ENCODE data around the gene TFPI. TPM values are rescaled to one million over a fixed set of nuclear protein-coding genes. Genes with fewer than 3 reads are reported as not detected.

The TFPI gene
- total and polyA plus RNA-seq, 4 experiments from 2014 or later, result not detected

DNA sequence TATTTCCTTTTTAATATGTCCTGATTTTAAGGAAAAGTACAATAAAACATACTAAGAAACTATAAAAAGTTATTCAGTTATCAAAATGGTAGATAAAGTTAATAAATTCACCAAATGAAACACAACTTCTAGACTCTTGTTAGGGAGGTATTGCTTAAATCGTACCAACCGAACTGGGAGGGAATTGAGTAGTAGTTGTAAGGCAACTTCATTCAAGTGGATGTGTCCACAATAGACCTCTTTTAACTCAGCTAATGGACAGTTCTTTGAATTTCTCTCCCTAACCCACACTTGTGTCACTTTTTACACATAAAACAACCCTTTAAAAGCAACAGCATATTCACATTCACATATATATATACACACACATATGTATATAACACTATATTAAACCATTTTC is 57.1 kb downstream of the TFPI start:
- Mint-ChIP-seq H3K4me3 (no peak overlapping the region), H3K9me3 (peaks cover 0 to 3% (median 0%) of the 10 kb centered on the region in 8 donors), H3K4me1 (no peaks in the 10 kb centered on the region), H3K27me3 (no peaks in the 10 kb centered on the region), H3K36me3 (no peaks in the 10 kb centered on the region), H3K27ac (no peak overlapping the region)
- no peaks in the 10 kb centered on the region for H3K36me3 ChIP-seq (ENCODE audit: insufficient read depth, low read length)
- no peaks in the 10 kb centered on the region for H3K4me1 ChIP-seq (ENCODE audit: insufficient read depth, low read length)
- POLR2A ChIA-PET (ENCODE audit: partially characterized antibody), result no interaction called here
- intact Hi-C loops (cut with micrococcal nuclease), result no loop called here
- H3K4me3 ChIP-seq (ENCODE audit: low read length in 2 of 2), result no peak overlapping the region
- no peaks in the 10 kb centered on the region for H3K9me3 ChIP-seq (ENCODE audit: control insufficient read depth in 1 of 2, low read length in 2 of 2)
- CTCF ChIA-PET (ENCODE audit: partially characterized antibody), result no interaction called here
- no peak for DNase-seq
- H3K27ac ChIP-seq (ENCODE audit: low read depth, low read length), result no peak overlapping the region
- H3K27me3 ChIP-seq (ENCODE audit: insufficient read depth, low read length), result no peaks in the 10 kb centered on the region

DNA sequence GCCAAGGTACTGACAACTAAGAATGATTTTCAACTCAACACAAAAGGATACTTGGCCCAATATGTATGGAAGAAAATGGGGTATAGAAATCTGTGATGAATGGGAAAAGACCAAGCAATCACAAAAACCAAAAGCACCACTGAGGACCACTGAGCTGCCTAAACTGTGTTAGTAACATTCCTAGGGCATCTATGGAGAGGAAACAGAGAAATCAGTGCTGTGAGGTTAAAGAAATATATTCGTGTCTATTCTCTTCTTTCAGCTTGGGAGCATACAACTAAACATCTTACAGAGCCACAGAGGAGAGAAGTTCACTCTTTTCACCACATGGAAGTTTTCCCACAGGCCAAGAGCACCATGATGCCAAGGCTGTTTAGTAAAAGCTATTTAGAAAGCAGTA is 58.9 kb downstream of the TFPI start:
- CTCF ChIA-PET (ENCODE audit: partially characterized antibody), result no interaction called here
- H3K27me3 ChIP-seq (ENCODE audit: insufficient read depth, low read length), result no peaks in the 10 kb centered on the region
- intact Hi-C loops (cut with micrococcal nuclease), result no loop called here
- H3K4me1 Mint-ChIP-seq, result no peaks in the 10 kb centered on the region
- no peaks in the 10 kb centered on the region for H3K36me3 Mint-ChIP-seq
- DNase-seq, result no peak
- no peaks in the 10 kb centered on the region for H3K36me3 ChIP-seq (ENCODE audit: insufficient read depth, low read length)
- peaks cover 0 to 3% (median 0%) of the 10 kb centered on the region in 8 donors for H3K9me3 Mint-ChIP-seq
- H3K27ac ChIP-seq (ENCODE audit: low read depth, low read length), result no peak overlapping the region
- POLR2A ChIA-PET (ENCODE audit: partially characterized antibody), result no interaction called here
- no peaks in the 10 kb centered on the region for H3K9me3 ChIP-seq (ENCODE audit: control insufficient read depth in 1 of 2, low read length in 2 of 2)
- H3K4me3 ChIP-seq (ENCODE audit: low read length in 2 of 2), result no peak overlapping the region
- no peaks in the 10 kb centered on the region for H3K4me1 ChIP-seq (ENCODE audit: insufficient read depth, low read length)
- no peaks in the 10 kb centered on the region for H3K27me3 Mint-ChIP-seq
- H3K27ac Mint-ChIP-seq, result no peak overlapping the region
- H3K4me3 Mint-ChIP-seq, result no peak overlapping the region

DNA sequence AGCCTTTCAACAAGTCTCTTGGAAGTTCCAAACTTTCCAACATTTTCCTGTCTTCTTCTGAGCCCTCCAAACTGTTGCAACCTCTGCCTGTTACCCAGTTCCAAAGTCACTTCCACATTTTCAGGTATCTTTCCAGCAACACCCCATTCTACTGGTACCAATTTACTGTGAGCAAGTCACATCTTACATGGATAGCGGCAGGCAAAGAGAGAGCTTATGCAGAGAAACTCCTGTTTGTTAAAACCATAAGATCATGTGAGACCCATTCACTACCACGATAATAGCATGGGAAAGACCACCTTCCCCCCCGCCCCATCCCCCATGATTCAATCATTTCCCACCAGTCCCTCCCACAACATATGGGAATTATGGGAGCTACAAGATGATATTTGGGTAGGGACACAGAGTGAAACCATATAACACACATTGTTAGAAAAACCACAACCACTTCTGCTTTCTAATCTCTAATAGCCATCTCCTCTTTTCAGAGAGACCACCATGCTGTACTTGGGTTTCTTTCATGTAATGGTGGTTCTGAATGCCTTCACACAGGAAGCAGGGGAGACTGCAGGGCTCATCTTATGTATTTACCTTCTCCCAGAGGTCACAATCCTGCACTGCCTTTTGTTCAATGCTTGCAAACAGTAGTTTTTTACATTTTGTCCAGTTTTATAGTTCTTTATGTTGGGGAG is 60.2 kb downstream of the TFPI start:
- Mint-ChIP-seq H3K36me3 (no peaks in the 10 kb centered on the region), H3K4me3 (no peak overlapping the region), H3K27ac (no peak overlapping the region), H3K27me3 (no peaks in the 10 kb centered on the region), H3K9me3 (peaks cover 0 to 3% (median 0%) of the 10 kb centered on the region in 8 donors), H3K4me1 (no peaks in the 10 kb centered on the region)
- Histone ChIP-seq H3K4me3 (ENCODE audit: low read length in 2 of 2) (no peak overlapping the region), H3K27ac (ENCODE audit: low read depth, low read length) (no peak overlapping the region), H3K36me3 (ENCODE audit: insufficient read depth, low read length) (no peaks in the 10 kb centered on the region), H3K27me3 (ENCODE audit: insufficient read depth, low read length) (no peaks in the 10 kb centered on the region), H3K4me1 (ENCODE audit: insufficient read depth, low read length) (no peaks in the 10 kb centered on the region), H3K9me3 (ENCODE audit: control insufficient read depth in 1 of 2, low read length in 2 of 2) (no peaks in the 10 kb centered on the region)
- intact Hi-C loops (cut with micrococcal nuclease), result no loop called here
- ChIA-PET CTCF (ENCODE audit: partially characterized antibody) (no interaction called here), POLR2A (ENCODE audit: partially characterized antibody) (no interaction called here)
- DNase-seq, result no peak

DNA sequence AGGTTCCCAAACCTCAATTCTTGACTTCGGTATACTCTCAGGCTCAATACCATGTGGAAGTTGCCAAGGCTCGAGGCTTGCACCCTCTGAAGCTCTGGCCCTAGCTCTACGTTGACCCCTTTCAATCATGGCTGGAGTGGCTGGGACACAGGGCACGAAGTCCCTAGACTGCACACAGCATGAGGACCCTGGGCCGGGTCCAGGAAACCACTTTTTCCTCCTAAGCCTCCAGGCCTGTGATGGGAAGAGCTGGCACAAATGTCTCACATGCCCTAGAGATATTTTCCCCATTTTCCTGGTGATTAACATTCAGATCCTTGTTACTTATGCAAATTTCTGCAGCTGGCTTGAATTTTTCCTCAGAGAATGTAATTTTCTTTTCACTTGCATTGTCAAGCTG is 61.1 kb downstream of the TFPI start:
- Histone ChIP-seq H3K4me3 (ENCODE audit: low read length in 2 of 2) (no peak overlapping the region), H3K9me3 (ENCODE audit: control insufficient read depth in 1 of 2, low read length in 2 of 2) (no peaks in the 10 kb centered on the region), H3K4me1 (ENCODE audit: insufficient read depth, low read length) (no peaks in the 10 kb centered on the region), H3K36me3 (ENCODE audit: insufficient read depth, low read length) (no peaks in the 10 kb centered on the region), H3K27ac (ENCODE audit: low read depth, low read length) (no peak overlapping the region), H3K27me3 (ENCODE audit: insufficient read depth, low read length) (no peaks in the 10 kb centered on the region)
- Mint-ChIP-seq H3K4me1 (peaks cover 0 to 1% (median under 1%) of the 10 kb centered on the region in 4 donors), H3K4me3 (no peak overlapping the region), H3K9me3 (peaks cover 0 to 3% (median 0%) of the 10 kb centered on the region in 8 donors), H3K36me3 (no peaks in the 10 kb centered on the region), H3K27ac (no peak overlapping the region), H3K27me3 (no peaks in the 10 kb centered on the region)
- ChIA-PET POLR2A (ENCODE audit: partially characterized antibody) (no interaction called here), CTCF (ENCODE audit: partially characterized antibody) (no interaction called here)
- intact Hi-C loops (cut with micrococcal nuclease), result no loop called here
- no peak for DNase-seq

DNA sequence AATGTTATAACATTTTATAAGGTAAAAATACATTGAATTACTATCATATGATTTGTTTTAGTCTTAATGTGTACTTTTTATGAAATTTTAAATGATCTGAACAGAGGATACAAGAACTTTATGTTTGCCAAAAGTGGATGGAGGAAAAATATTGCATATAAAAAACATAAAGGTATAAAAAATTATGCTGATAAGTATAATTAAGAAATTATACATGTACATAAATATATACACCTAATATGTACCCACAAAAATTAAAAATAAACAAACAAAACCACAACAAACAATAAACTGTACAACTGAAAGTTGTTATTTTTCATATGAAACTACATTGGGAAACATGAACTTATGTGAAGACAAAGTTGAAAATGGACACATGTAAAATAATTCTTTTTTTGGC is 68.0 kb downstream of the TFPI start:
- H3K4me3 ChIP-seq (ENCODE audit: low read length in 2 of 2), result no peak overlapping the region
- ChIA-PET CTCF (ENCODE audit: partially characterized antibody) (no interaction called here), POLR2A (ENCODE audit: partially characterized antibody) (no interaction called here)
- no peaks in the 10 kb centered on the region for H3K4me1 ChIP-seq (ENCODE audit: insufficient read depth, low read length)
- Mint-ChIP-seq H3K27ac (no peak overlapping the region), H3K9me3 (no peaks in the 10 kb centered on the region), H3K4me3 (no peak overlapping the region), H3K36me3 (no peaks in the 10 kb centered on the region), H3K27me3 (no peaks in the 10 kb centered on the region), H3K4me1 (peaks cover 0 to 1% (median under 1%) of the 10 kb centered on the region in 4 donors)
- H3K36me3 ChIP-seq (ENCODE audit: insufficient read depth, low read length), result no peaks in the 10 kb centered on the region
- intact Hi-C loops (cut with micrococcal nuclease), result no loop called here
- no peak for DNase-seq
- H3K27me3 ChIP-seq (ENCODE audit: insufficient read depth, low read length), result no peaks in the 10 kb centered on the region
- no peaks in the 10 kb centered on the region for H3K9me3 ChIP-seq (ENCODE audit: control insufficient read depth in 1 of 2, low read length in 2 of 2)
- no peak overlapping the region for H3K27ac ChIP-seq (ENCODE audit: low read depth, low read length)

DNA sequence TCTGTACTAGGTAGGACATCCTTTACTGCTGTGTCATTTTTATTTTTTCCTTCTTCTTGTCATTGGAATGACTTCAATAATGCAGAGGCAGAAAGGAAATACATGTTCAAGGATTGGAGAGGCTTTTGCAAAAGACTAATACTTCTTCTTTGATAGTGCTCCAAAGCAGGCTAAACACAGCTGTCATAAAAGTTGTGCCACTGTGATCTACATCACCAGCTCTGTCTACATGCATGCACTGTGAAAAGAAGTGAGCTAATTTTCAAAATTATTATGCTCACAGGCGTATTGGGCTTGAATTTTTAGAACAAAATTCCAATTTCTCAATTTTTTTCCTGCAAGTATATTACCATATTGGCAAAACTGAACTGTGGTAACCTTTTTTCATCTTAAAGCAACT is 68.7 kb downstream of the TFPI start:
- Histone ChIP-seq H3K27ac (ENCODE audit: low read depth, low read length) (no peak overlapping the region), H3K27me3 (ENCODE audit: insufficient read depth, low read length) (no peaks in the 10 kb centered on the region), H3K4me1 (ENCODE audit: insufficient read depth, low read length) (no peaks in the 10 kb centered on the region), H3K4me3 (ENCODE audit: low read length in 2 of 2) (no peak overlapping the region), H3K36me3 (ENCODE audit: insufficient read depth, low read length) (no peaks in the 10 kb centered on the region), H3K9me3 (ENCODE audit: control insufficient read depth in 1 of 2, low read length in 2 of 2) (no peaks in the 10 kb centered on the region)
- POLR2A ChIA-PET (ENCODE audit: partially characterized antibody), result no interaction called here
- no peak overlapping the region for H3K27ac Mint-ChIP-seq
- intact Hi-C loops (cut with micrococcal nuclease), result no loop called here
- DNase-seq, result no peak
- H3K27me3 Mint-ChIP-seq, result no peaks in the 10 kb centered on the region
- H3K9me3 Mint-ChIP-seq, result no peaks in the 10 kb centered on the region
- H3K36me3 Mint-ChIP-seq, result no peaks in the 10 kb centered on the region
- CTCF ChIA-PET (ENCODE audit: partially characterized antibody), result no interaction called here
- H3K4me3 Mint-ChIP-seq, result no peak overlapping the region
- H3K4me1 Mint-ChIP-seq, result peaks cover 0 to 1% (median under 1%) of the 10 kb centered on the region in 4 donors

DNA sequence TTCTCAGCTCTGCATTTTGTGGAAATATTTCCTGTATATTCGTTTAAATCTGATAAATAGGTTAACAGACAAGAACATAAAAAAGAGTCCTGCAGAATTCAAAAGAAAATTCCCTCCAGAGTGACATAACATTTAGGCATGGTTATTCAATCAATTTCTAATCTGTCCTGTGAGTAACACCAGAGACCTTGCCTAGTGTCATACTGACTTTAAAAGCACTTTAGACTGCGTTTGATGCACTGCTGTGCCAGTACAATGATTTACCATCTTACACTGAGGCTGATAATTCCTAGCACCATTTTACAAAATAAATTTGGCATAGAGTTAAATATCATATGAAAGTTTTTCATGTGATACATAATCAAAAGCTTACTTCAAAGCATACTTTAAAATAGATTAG is 70.7 kb downstream of the TFPI start:
- Mint-ChIP-seq H3K4me3 (no peak overlapping the region), H3K36me3 (no peaks in the 10 kb centered on the region), H3K27ac (no peak overlapping the region), H3K27me3 (no peaks in the 10 kb centered on the region), H3K9me3 (no peaks in the 10 kb centered on the region), H3K4me1 (no peaks in the 10 kb centered on the region)
- H3K36me3 ChIP-seq (ENCODE audit: insufficient read depth, low read length), result no peaks in the 10 kb centered on the region
- no peak overlapping the region for H3K27ac ChIP-seq (ENCODE audit: low read depth, low read length)
- no peaks in the 10 kb centered on the region for H3K4me1 ChIP-seq (ENCODE audit: insufficient read depth, low read length)
- intact Hi-C loops (cut with micrococcal nuclease), result no loop called here
- H3K27me3 ChIP-seq (ENCODE audit: insufficient read depth, low read length), result no peaks in the 10 kb centered on the region
- ChIA-PET CTCF (ENCODE audit: partially characterized antibody) (no interaction called here), POLR2A (ENCODE audit: partially characterized antibody) (no interaction called here)
- H3K9me3 ChIP-seq (ENCODE audit: control insufficient read depth in 1 of 2, low read length in 2 of 2), result no peaks in the 10 kb centered on the region
- H3K4me3 ChIP-seq (ENCODE audit: low read length in 2 of 2), result no peak overlapping the region
- no peak for DNase-seq

DNA sequence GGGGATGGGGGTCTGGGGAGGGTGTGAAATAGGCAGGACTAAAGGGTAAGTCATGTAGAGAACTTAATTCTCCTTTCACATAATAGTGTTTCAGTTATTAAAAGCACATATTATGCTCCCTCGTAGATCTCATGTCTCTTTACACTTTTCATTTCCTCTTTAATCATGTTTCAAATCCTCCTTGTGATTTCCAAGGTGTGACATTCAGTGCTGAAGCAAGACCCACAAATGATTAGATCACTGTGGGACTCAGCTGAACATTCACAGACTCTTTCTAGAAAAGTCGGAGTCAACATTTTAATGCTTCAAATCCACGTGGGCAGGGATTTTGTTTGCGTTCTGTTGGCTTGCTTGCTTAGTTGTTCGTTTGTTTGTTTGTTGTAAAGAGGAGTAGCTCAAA is 71.4 kb downstream of the TFPI start:
- Mint-ChIP-seq H3K4me3 (no peak overlapping the region), H3K9me3 (no peaks in the 10 kb centered on the region), H3K4me1 (no peaks in the 10 kb centered on the region), H3K27me3 (no peaks in the 10 kb centered on the region), H3K36me3 (no peaks in the 10 kb centered on the region), H3K27ac (no peak overlapping the region)
- intact Hi-C loops (cut with micrococcal nuclease), result no loop called here
- no peaks in the 10 kb centered on the region for H3K36me3 ChIP-seq (ENCODE audit: insufficient read depth, low read length)
- no peaks in the 10 kb centered on the region for H3K9me3 ChIP-seq (ENCODE audit: control insufficient read depth in 1 of 2, low read length in 2 of 2)
- no peak overlapping the region for H3K27ac ChIP-seq (ENCODE audit: low read depth, low read length)
- no peaks in the 10 kb centered on the region for H3K27me3 ChIP-seq (ENCODE audit: insufficient read depth, low read length)
- H3K4me1 ChIP-seq (ENCODE audit: insufficient read depth, low read length), result no peaks in the 10 kb centered on the region
- ChIA-PET POLR2A (ENCODE audit: partially characterized antibody) (no interaction called here), CTCF (ENCODE audit: partially characterized antibody) (no interaction called here)
- H3K4me3 ChIP-seq (ENCODE audit: low read length in 2 of 2), result no peak overlapping the region
- no peak for DNase-seq

Data from CD4-positive, alpha-beta memory T cell (primary cell).